Type B pancreatic cell (in vitro differentiated cells): ENCODE results near the gene INPP5A. TPM values are rescaled to one million over a fixed set of nuclear protein-coding genes. Genes with fewer than 3 reads are reported as not detected.
A peak's percentile ranks its signal among the peaks of the same experiment; 100 is the strongest.

ENCODE experiments used
- DNase-seq: peaks from one replicate; pipeline ENCODE4 v3.0.0; 2021; ENCODE audit warnings: mixed read lengths; ENCODE audit not compliant: unreplicated experiment; ENCODE audit errors: extremely low spot score
- H3K27ac Mint-ChIP-seq: 2 replicates; pipeline ENCODE4 v1.8.0; 2021; ENCODE audit warnings: mild to moderate bottlenecking, mixed read lengths
- H3K27me3 Mint-ChIP-seq: 2 replicates; pipeline ENCODE4 v1.8.0; 2021; ENCODE audit warnings: mixed read lengths
- H3K36me3 Mint-ChIP-seq: 2 replicates; pipeline ENCODE4 v1.8.0; 2021; ENCODE audit warnings: mixed read lengths
- H3K4me1 Mint-ChIP-seq: one replicate; pipeline ENCODE4 v1.8.0; 2021; ENCODE audit warnings: mixed read lengths; ENCODE audit not compliant: unreplicated experiment
- H3K4me3 Mint-ChIP-seq: 2 replicates; pipeline ENCODE4 v1.8.0; 2021; ENCODE audit warnings: mild to moderate bottlenecking, mixed read lengths
- H3K9me3 Mint-ChIP-seq: 2 replicates; pipeline ENCODE4 v1.8.0; 2021; ENCODE audit warnings: mixed read lengths
- total RNA-seq: library from RNA; stranded (reverse); gene quantifications from 2 replicates; pipeline ENCODE4 v1.2.1, GENCODE V29; 2021; ENCODE audit warnings: low replicate concordance
- TF ChIP-seq, protein P1 (sequence below): fragments of 200-600 bp; sonication (generic); conservative IDR thresholded peaks from 2 replicates; pipeline ENCODE4 v1.5.0; 2021; ENCODE audit warnings: antibody characterized with exemption, mild to moderate bottlenecking

INPP5A gene
- total RNA-seq, 1 donor from 2014 or later = 26.6 TPM

DNA sequence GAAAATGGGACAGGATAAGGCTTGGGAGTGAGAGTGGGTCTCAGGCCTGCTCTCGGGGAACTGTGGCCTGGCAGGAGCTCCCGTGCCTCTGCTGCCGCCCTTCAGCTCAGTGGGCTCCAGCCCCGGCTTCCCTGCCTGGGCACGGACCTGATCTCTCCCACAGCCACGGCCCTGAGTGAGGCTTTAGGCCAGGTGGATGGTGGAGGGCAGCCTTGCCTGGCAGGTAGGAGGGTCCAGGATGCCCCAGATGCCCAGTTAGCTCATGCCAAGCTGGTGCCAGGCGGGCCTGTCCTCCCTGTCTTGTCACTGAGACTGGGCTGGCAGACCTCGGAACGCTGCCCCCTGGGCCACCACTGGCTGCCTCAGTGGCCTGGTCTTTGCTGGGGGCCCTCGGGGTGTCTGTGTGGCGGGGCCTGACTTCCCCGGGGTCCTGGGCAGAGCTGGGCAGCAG lies 116.6 kb downstream of the INPP5A start:
- H3K27ac Mint-ChIP-seq = no peak overlapping the region
- H3K4me1 Mint-ChIP-seq = peaks cover 7% of the 10 kb centered on the region
- no peaks in the 10 kb centered on the region for H3K9me3 Mint-ChIP-seq
- no peak for DNase-seq
- no peaks in the 10 kb centered on the region for H3K36me3 Mint-ChIP-seq
- TF ChIP-seq, protein P1, sequence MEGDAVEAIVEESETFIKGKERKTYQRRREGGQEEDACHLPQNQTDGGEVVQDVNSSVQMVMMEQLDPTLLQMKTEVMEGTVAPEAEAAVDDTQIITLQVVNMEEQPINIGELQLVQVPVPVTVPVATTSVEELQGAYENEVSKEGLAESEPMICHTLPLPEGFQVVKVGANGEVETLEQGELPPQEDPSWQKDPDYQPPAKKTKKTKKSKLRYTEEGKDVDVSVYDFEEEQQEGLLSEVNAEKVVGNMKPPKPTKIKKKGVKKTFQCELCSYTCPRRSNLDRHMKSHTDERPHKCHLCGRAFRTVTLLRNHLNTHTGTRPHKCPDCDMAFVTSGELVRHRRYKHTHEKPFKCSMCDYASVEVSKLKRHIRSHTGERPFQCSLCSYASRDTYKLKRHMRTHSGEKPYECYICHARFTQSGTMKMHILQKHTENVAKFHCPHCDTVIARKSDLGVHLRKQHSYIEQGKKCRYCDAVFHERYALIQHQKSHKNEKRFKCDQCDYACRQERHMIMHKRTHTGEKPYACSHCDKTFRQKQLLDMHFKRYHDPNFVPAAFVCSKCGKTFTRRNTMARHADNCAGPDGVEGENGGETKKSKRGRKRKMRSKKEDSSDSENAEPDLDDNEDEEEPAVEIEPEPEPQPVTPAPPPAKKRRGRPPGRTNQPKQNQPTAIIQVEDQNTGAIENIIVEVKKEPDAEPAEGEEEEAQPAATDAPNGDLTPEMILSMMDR = no peak
- H3K27me3 Mint-ChIP-seq = peaks cover 4% of the 10 kb centered on the region
- no peak overlapping the region for H3K4me3 Mint-ChIP-seq

DNA sequence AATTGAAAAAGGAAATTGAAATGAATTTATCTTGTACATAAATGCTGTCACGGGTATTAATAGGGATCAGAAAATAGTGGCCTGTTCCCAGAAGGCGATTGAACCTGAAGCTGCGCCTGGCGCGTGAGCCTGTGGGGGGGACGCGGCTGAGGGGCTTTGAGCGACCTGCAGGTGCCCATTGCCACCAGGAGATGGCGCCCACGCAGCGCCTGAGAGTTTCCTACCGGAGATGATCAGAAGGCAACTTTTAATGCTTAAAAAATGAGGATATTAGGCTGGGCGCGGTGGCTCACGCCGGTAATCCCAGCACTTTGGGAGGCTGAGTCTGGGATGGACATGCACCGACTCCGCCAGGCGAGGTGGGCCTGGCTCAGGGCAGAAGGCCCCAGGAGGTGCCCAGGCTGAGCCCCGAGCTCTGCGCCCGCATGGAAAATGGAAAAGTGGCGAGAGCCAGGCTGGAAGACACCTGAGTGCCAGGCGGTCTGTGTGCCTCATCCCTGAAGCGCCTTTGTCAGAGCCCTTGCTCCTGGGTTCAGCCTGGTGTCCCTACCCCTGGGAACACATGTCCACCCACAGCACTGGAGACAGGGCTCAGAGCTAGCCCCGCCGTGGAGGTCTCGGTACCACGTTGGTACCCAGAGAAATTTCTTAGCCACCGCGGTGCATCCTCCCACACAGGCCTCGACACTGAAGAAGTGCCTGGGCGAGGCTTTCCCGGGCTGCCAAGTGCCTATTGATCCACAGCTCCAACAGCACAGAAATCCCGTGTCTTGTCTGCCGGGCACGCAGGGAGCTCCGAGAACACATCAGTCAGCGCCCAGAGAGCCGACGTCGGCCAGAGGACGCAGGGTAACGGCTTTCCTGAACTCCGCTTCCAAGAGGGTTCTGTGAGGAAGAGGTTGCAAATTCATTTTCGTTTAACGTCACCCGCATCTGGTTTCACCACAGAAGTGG lies 117.4 kb downstream of the INPP5A start:
- peaks cover 4% of the 10 kb centered on the region for H3K27me3 Mint-ChIP-seq
- TF ChIP-seq, protein P1 = peak; percentile 98
- H3K27ac Mint-ChIP-seq = no peak overlapping the region
- H3K9me3 Mint-ChIP-seq = no peaks in the 10 kb centered on the region
- peak; percentile 84 for DNase-seq
- H3K36me3 Mint-ChIP-seq = peaks cover 3% of the 10 kb centered on the region
- H3K4me1 Mint-ChIP-seq = peaks cover 4% of the 10 kb centered on the region
- H3K4me3 Mint-ChIP-seq = no peak overlapping the region

DNA sequence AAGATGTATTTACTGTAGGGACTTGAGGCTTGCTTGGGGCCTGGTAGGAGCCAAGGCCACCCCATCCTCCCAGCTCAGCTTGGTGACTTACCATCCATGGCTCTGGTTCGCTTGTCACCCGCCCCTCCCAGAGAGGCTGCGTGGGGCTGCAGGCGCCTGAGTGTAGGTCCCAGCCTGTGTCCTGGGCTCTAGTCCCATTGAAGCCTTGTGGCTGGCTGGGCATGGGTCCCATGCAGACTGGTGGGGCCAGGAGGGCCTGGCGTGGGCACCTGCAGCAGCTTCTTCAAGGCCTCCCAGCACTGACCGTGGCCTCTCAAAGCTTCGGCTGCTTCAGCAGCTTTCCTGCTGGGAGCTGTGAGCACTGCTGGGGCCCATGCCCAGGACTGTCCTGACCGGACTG lies 118.1 kb downstream of the INPP5A start:
- Mint-ChIP-seq H3K9me3 (no peaks in the 10 kb centered on the region), H3K27me3 (peaks cover 7% of the 10 kb centered on the region), H3K36me3 (peaks cover 9% of the 10 kb centered on the region), H3K4me1 (peaks cover 4% of the 10 kb centered on the region), H3K27ac (no peak overlapping the region), H3K4me3 (no peak overlapping the region)
- TF ChIP-seq, protein P1 = no peak
- DNase-seq = no peak

DNA sequence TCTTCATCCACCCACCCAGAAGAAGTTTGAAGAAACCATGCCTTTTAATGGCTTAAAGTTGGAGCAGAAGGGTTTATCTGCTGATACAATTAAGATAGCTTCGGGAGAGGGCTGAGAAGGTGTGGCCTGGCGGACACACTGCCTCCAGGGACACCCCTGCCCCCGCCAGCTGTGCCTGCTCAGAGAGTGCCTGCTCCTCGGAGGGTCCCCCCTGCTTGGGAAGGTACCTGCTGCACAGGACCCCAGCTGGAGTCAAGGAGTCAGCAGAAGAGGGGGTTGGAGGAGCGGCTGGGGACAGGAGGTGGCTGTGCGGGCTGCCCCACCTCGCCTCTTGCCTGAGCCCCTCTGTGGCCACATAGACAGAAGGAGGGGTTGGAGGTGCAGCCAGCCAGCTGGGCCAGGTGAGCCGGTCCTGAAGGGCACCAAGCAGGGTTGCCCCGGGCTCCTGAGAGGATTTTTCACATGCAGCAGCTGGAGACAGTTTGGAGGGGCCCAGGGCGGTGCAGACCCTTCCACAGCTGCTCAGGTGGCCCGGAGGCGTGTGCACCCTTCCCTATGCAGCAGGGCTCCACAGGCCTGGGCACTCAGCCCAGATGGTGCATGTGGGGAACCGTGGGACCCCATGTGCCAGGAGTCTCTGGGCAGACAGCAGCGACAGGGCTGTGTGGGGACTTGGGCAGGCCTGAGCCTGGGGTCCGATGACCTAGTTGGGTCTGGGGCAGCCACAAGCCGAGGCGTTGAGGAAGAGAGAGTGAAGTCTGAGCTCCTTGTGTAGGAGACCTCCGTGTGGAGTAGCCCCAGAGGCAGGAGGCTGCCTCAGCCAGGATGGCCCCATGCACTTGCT lies 118.9 kb downstream of the INPP5A start:
- Mint-ChIP-seq H3K9me3 (no peaks in the 10 kb centered on the region), H3K27ac (no peak overlapping the region), H3K27me3 (peaks cover 7% of the 10 kb centered on the region), H3K4me1 (peaks cover 4% of the 10 kb centered on the region), H3K36me3 (peaks cover 9% of the 10 kb centered on the region), H3K4me3 (no peak overlapping the region)
- DNase-seq = no peak
- TF ChIP-seq, protein P1 = no peak

DNA sequence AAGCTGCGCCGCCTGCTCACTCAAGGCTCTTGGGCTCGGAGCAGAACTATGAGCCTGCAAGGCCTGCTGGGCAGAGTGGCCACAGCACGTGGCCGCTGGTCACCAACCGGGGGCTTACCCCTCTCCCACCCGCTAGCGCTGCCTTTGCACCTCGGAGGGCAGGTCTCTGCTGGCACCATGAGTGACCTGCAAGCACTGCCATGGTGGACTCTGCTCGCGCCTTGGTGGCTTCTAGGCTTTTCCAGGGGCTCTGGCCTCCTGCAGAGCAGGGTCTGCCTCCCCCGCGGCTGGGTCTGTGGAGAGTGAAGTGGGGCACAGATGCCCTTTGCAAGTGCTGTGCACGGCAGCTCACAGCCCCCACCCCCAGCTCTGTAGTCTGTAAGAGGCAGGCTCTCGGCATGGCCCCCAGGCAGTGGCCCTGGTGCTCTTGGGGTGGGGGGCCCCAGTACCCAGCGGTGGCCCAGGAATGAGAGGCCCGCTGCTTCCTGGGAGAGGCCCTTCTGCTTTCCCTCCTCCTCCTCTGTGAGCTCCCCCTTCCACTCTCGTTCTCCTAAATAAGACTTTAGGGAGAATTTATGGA lies 119.6 kb downstream of the INPP5A start:
- TF ChIP-seq, protein P1 = no peak
- no peak for DNase-seq
- Mint-ChIP-seq H3K4me1 (peaks cover 4% of the 10 kb centered on the region), H3K27me3 (peaks cover 7% of the 10 kb centered on the region), H3K27ac (no peak overlapping the region), H3K36me3 (peaks cover 9% of the 10 kb centered on the region), H3K4me3 (no peak overlapping the region), H3K9me3 (no peaks in the 10 kb centered on the region)
